Transverse colon (tissue), 4 donors: Measurements from ENCODE around the gene NIPAL4. TPM values are rescaled to one million over a fixed set of nuclear protein-coding genes. Genes with fewer than 3 reads are reported as not detected.
A peak's percentile ranks its signal among the peaks of the same experiment; 100 is the strongest.
"Not testable (repeated sequence)": the region's sequence is repeated elsewhere in the genome, so short reads cannot be mapped to it uniquely, and the experiment has no call there.

ENCODE experiments used
- DNase-seq: peaks from one replicate; pipeline ENCODE4 v3.0.0-alpha.2; 2019
- H3K27ac ChIP-seq, 4 donors: fragments of 200-600 bp; sonication (generic); 2 replicates each; pipeline ENCODE4 v1.5.1; 2016 to 2018; ENCODE audit warnings: inconsistent platforms in 4 of 4
- H3K27me3 ChIP-seq: fragments of 200-600 bp; sonication (generic); 2 replicates; pipeline ENCODE4 v1.5.1; 2017; ENCODE audit warnings: inconsistent platforms
- H3K36me3 ChIP-seq, 4 donors: fragments of 200-600 bp; sonication (generic); 2 replicates each; pipeline ENCODE4 v1.5.1; 2017 to 2019; ENCODE audit warnings: inconsistent platforms in 4 of 4
- H3K4me1 ChIP-seq, 4 donors: fragments of 200-600 bp; sonication (generic); 2 replicates each; pipeline ENCODE4 v1.5.1; 2017 to 2020; ENCODE audit warnings: inconsistent platforms in 4 of 4
- H3K4me3 ChIP-seq, 4 donors: fragments of 200-600 bp; sonication (generic); 1 replicate in 1 of 4; 2 replicates in 3 of 4; pipeline versions ENCODE4 v1.5.1 to v1.6.1; 2017 to 2019; ENCODE audit warnings: inconsistent platforms in 4 of 4
- H3K9me3 ChIP-seq, 2 donors: fragments of 200-600 bp; sonication (generic); 2 replicates each; pipeline ENCODE4 v1.5.1; 2017 to 2019; ENCODE audit warnings: inconsistent platforms in 2 of 2
- EP300 ChIP-seq: sonication (generic); formaldehyde crosslinking; IDR thresholded peaks from one replicate; pipeline ENCODE4 v1.6.1; 2017; ENCODE audit warnings: antibody characterized with exemption, low read depth
- POLR2A ChIP-seq: fragments of 450-650 bp; IDR thresholded peaks from one replicate; pipeline ENCODE4 v1.6.1; 2016; ENCODE audit warnings: antibody characterized with exemption, mild to moderate bottlenecking, moderate library complexity
- POLR2AphosphoS5 ChIP-seq, 3 donors: sonication (generic); formaldehyde crosslinking; IDR thresholded peaks; one replicate each; pipeline ENCODE4 v1.6.1; 2016; ENCODE audit warnings: antibody characterized with exemption in 3 of 3
- WGBS, 2 donors: methylation state at CpG; one replicate each; pipeline ENCODE4 v1.1.5; 2018; ENCODE audit warnings: low coverage in 1 of 2; 5-methylcytosine and 5-hydroxymethylcytosine counted together
- in situ Hi-C, 4 donors: fragments of 200-750 bp; cut with MboI; loops; one replicate each; pipeline versions ENCODE4 v1.15.0 to v1.15.1; 2017; ENCODE audit warnings: low sequenced_read_pairs in 3 of 4, low pct_ligation_motif_present in 1 of 4, low pct_unique_long_range_greater_than_20kb in 1 of 4
- intact Hi-C: fragments of 100-400 bp; cut with DNase I; formaldehyde crosslinking; loops from one replicate; pipeline ENCODE4 v1.15.1; 2023; ENCODE audit warnings: low total_unique reads
- total RNA-seq, 4 donors: library from RNA; depleted of rRNA; stranded (reverse); fragments of >200 nt; gene quantifications; one replicate each; pipeline ENCODE4 v1.1.0, GENCODE V29; 2016
- TF ChIP-seq, protein P1 (sequence below), 5 experiments: fragments of 200-600 bp in 3 of 5; fragments of 450-650 bp in 2 of 5; sonication (generic) in 3 of 5; IDR thresholded peaks; 1 replicate in 2 of 5; 2 replicates in 3 of 5; pipeline ENCODE4 v1.5.1; 2016 to 2017; ENCODE audit warnings: antibody characterized with exemption in 5 of 5, inconsistent platforms in 3 of 5, mild to moderate bottlenecking in 2 of 5, moderate library complexity in 1 of 5

NIPAL4 gene
- total RNA-seq, result under 1 TPM in 2 of 4 donors, not detected in 2; 0.48 to 0.82 TPM

DNA sequence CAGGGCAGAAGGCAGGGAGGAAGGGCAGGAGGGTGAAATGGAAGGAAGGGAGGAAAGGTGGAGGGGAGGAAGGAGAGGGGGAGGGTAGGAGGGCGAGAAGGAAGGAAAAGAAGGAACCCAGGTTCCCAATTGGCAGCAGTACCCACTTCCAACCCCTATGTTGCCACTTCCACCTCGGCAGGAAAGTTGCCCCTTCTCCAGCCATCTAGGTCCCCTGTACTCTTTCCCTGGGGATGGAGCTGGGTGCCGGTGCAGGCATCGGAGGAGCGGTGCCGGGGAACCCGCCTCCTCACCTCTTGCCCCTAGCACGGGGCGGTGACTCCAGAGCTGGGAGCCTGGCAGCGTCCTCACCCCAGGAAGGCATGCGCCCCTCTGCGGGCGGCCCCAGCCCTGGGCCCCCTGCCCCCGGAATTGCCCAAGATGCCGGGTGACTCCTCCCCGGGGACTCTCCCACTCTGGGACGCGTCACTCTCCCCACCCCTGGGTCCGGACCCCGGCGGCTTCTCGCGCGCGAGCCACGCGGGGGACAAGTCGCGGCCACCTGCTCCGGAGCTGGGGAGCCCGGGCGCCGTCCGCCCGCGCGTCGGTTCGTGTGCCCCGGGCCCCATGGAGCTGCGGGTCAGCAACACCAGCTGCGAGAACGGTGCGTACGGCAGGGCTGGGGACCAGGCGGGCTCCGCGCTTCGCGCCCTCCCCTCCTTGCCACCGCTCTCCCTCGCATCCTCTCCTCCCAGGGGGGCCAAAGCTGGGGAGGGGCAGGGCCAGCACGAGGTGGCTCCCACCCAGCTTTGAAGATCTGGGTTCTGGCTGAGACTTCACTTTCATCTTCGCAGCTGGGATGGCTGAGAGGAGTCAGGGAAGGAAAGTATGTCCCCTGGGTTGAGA is at the start of gene NIPAL4:
TSS of gene NIPAL4 (plus strand) at position 499 of the 885 bp plus-strand sequence. CDS start at position 607, 108 bp downstream.
- Histone ChIP-seq H3K4me1 (peaks cover 6 to 18% (median 12%) of the 10 kb centered on the region in 4 donors), H3K36me3 (no peaks in the 10 kb centered on the region), H3K4me3 (peak within 1 kb of the TSS; percentile 29 to 51 (median 36)), H3K27ac (peak within 1 kb of the TSS; percentile 3 to 60 (median 43)), H3K9me3 (no peaks in the 10 kb centered on the region), H3K27me3 (peaks cover 26% of the 10 kb centered on the region)
- intact Hi-C loops (no loop called here), in situ Hi-C loops (no loop called here)
- WGBS, 2 donors, result 2 to 40% methylated on average over 1 to 53 of the region's 54 CpGs
- TF ChIP-seq POLR2A, result no peak
- TF ChIP-seq, protein P1, sequence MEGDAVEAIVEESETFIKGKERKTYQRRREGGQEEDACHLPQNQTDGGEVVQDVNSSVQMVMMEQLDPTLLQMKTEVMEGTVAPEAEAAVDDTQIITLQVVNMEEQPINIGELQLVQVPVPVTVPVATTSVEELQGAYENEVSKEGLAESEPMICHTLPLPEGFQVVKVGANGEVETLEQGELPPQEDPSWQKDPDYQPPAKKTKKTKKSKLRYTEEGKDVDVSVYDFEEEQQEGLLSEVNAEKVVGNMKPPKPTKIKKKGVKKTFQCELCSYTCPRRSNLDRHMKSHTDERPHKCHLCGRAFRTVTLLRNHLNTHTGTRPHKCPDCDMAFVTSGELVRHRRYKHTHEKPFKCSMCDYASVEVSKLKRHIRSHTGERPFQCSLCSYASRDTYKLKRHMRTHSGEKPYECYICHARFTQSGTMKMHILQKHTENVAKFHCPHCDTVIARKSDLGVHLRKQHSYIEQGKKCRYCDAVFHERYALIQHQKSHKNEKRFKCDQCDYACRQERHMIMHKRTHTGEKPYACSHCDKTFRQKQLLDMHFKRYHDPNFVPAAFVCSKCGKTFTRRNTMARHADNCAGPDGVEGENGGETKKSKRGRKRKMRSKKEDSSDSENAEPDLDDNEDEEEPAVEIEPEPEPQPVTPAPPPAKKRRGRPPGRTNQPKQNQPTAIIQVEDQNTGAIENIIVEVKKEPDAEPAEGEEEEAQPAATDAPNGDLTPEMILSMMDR (IDR thresholded peaks at IDR 0.05), result no peak
- TF ChIP-seq POLR2AphosphoS5 (IDR thresholded peaks at IDR 0.05), result no peak
- no peak for TF ChIP-seq EP300
- DNase-seq, result peak; percentile 24

DNA sequence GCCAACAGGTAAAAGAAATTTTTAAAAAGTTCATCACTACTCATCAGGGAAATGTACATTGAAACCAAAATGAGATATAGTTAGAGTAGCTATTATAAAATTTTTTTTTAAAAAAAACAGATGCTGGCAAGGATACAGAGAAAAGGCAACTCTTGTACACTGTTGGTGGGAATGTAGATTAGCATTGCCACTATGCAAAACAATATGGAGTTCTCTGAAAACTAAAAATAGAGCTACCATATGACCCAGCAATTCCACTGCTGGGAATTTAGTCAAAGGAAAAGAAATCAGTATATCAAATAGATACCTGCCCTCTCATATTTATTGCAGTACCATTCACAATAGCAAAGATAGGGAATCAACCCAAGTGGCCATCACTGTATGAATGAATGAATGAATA is 44.2 kb upstream of the NIPAL4 start:
- H3K4me3 ChIP-seq, result no peak overlapping the region
- intact Hi-C loops, result no loop called here
- in situ Hi-C loops, result no loop called here
- H3K36me3 ChIP-seq, result no peaks in the 10 kb centered on the region
- no peak for DNase-seq
- H3K27me3 ChIP-seq, result no peaks in the 10 kb centered on the region
- TF ChIP-seq POLR2AphosphoS5 (IDR thresholded peaks at IDR 0.05), result no peak
- TF ChIP-seq, protein P1 (IDR thresholded peaks at IDR 0.05), result no peak
- TF ChIP-seq POLR2A, result no peak
- no peak for TF ChIP-seq EP300
- no peaks in the 10 kb centered on the region for H3K4me1 ChIP-seq
- H3K9me3 ChIP-seq, result no peaks in the 10 kb centered on the region
- H3K27ac ChIP-seq, result no peak overlapping the region

DNA sequence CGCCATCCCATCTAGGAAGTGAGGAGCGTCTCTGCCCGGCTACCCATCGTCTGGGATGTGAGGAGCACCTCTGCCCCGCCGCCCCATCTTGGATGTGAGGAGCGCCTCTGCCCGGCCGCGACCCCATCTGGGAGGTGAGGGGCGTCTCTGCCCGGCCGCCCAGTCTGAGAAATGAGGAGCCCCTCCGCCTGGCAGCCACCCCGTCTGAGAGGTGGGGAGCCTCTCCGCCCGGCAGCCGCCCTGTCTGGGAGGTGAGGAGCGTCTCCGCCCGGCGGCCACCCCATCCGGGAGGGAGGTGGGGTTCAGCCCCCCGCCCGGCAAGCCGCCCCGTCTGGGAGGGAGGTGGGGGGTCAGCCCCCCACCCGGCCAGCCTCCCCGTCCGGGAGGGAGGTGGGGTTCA is 40.5 kb upstream of the NIPAL4 start:
- H3K9me3 ChIP-seq, DNase-seq, H3K27ac ChIP-seq, H3K4me3 ChIP-seq, intact Hi-C loops, in situ Hi-C loops, H3K4me1 ChIP-seq, H3K27me3 ChIP-seq, H3K36me3 ChIP-seq: not testable (repeated sequence)
- no CpG with 5 or more reads among the region's 30 CpGs for WGBS, 2 donors

DNA sequence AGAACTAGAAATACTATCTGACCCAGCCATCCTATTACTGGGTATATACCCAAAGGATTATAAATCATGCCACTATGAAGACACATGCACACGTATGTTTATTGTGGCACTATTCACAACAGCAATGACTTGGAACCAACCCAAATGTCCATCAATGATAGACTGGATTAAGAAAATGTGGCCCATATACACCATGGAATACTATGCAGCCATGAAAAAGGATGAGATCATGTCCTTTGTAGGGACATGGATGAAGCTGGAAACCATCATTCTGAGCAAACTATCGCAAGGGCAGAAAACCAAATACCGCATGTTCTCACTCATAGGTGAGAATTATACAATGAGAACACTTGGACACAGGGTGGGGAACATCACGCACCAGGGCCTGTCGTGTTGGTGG is 30.1 kb upstream of the NIPAL4 start:
- intact Hi-C loops (loop anchor here (10.0 kb wide), 1 partner anchor 285 kb away; no protein-coding TSS in a partner anchor), in situ Hi-C loops (loop anchor here in 3 of 4 donors (5.0 to 25.0 kb wide), 3 partner anchors 282 to 307 kb away; partner anchors contain the start of genes LSM11 (in 1 of the 3) and THG1L (in 1 of the 3))
- not testable (repeated sequence) for H3K27ac ChIP-seq, H3K36me3 ChIP-seq, H3K9me3 ChIP-seq, H3K4me3 ChIP-seq, H3K27me3 ChIP-seq, DNase-seq, H3K4me1 ChIP-seq
- WGBS, 2 donors, result 92 to 97% methylated on average over 4 to 5 of the region's 5 CpGs

DNA sequence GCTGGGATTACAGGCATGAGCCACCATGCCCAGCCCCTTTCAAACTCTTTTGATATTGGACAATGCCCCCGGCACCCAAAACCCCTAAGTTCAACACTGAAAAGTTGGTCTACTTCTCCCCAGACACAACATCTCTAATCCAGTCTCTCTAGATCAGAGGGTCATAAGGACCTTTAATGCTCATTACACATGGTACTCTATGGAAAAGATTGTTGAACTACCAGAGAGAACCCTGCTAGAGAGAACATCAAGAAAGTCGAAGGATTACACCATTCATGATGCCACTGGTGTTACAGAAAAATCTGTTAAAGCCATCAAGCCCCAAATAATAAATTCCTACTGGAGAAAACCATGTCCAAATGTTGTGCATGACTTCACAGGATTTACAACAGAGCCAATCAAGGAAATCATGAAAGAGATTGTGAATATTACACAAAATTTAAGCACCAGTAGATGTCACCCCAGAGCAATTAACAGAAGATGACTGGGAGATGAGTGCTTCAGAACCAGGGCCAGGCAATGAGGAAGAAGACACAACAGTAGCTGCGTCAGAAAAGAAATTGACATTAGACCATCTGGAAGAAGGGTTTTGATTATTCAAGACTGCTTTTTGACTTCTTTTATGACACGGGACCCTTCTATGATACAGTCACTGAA is 28.3 kb upstream of the NIPAL4 start:
- Histone ChIP-seq H3K4me1 (peaks cover 0 to 9% (median 0%) of the 10 kb centered on the region in 4 donors), H3K27me3 (no peaks in the 10 kb centered on the region), H3K9me3 (no peaks in the 10 kb centered on the region), H3K27ac (no peak overlapping the region), H3K4me3 (no peak overlapping the region), H3K36me3 (no peaks in the 10 kb centered on the region)
- intact Hi-C loops, result loop anchor here (2.0 to 10.0 kb wide), 2 partner anchors 43 to 283 kb away; no protein-coding TSS in a partner anchor
- in situ Hi-C loops, result loop anchor here in 3 of 4 donors (5.0 to 25.0 kb wide), 3 partner anchors 281 to 306 kb away; partner anchors contain the start of genes LSM11 (in 1 of the 3) and THG1L (in 1 of the 3)
- peak; percentile 23 for DNase-seq
- TF ChIP-seq, protein P1 (IDR thresholded peaks at IDR 0.05), result peak; percentile 51 to 69 (median 52)
- TF ChIP-seq EP300, result no peak
- 28 to 35% methylated on average over 4 of the region's 4 CpGs for WGBS, 2 donors
